Measurements from ENCODE around the gene ZNF513. TPM values are rescaled to one million over a fixed set of nuclear protein-coding genes. Genes with fewer than 3 reads are reported as not detected.

ZNF513 gene
- total and polyA plus RNA-seq, 8 donors = 12.8 to 18.8 (median 16.4) TPM

GRCh38 chr2:27376866-27377617 is 3.5 kb downstream of the ZNF513 start:
- no peak for TF ChIP-seq CTCF (IDR thresholded peaks at IDR 0.05)
- Histone ChIP-seq H3K4me1 (peaks cover 16 to 39% of the 10 kb centered on the region in 2 donors), H3K9me3 (no peaks in the 10 kb centered on the region), H3K27ac (no peak overlapping the region), H3K36me3 (peaks cover 0 to 74% of the 10 kb centered on the region in 2 donors), H3K27me3 (no peaks in the 10 kb centered on the region), H3K4me3 (no peak overlapping the region)
- ATAC-seq (no peak), DNase-seq (no peak)
- intact Hi-C loops (cut with DNase I) = no loop called here

DNA sequence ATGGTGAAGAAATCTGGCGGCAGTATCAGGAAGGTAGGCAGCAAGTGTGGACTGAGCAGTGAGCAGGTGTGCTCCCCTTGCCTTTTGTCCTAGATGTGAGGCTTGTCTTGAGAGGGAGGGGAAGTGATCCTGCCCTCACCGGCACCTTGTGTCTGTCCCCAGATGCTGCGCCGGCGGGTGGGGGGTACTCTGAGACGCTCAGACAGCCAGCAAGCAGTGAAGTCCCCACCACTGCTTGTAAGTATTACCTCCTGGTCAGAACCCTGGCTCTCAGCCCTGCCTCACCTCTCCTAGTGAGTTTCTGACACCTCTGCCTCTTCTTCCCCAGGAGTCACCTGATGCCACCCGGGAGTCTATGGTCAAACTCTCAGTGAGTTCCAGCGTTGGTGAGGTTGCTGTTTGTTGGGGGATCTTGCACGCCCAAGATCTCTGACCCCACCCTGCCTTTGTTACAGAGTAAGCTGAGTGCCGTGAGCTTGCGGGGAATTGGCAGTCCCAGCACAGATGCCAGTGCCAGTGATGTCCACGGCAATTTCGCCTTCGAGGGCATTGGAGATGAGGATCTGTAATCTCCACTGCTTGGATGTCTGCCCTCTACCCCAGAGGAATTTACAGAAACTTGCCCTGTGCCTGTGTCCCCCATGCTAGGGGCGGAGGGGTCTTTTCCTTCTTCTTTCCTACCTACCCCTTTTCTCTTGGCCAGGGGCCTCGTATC is 4.2 kb downstream of the ZNF513 start:
- no peak for ATAC-seq
- Histone ChIP-seq H3K27ac (no peak overlapping the region), H3K4me3 (no peak overlapping the region), H3K4me1 (peaks cover 24 to 44% of the 10 kb centered on the region in 2 donors), H3K27me3 (no peaks in the 10 kb centered on the region), H3K9me3 (no peaks in the 10 kb centered on the region), H3K36me3 (peaks cover 0 to 67% of the 10 kb centered on the region in 2 donors)
- DNase-seq = no peak
- no peak for TF ChIP-seq CTCF (IDR thresholded peaks at IDR 0.05)
- intact Hi-C loops (cut with DNase I) = no loop called here

GRCh38 chr2:27375513-27376099 is 4.9 kb downstream of the ZNF513 start:
- Histone ChIP-seq H3K4me3 (no peak overlapping the region), H3K9me3 (no peaks in the 10 kb centered on the region), H3K4me1 (peaks cover 25 to 43% of the 10 kb centered on the region in 2 donors), H3K36me3 (peaks cover 0 to 65% of the 10 kb centered on the region in 2 donors), H3K27ac (no peak overlapping the region), H3K27me3 (no peaks in the 10 kb centered on the region)
- ATAC-seq = no peak
- intact Hi-C loops (cut with DNase I) = no loop called here
- DNase-seq = peak in 1 of 4 donors; percentile 61
- TF ChIP-seq CTCF (IDR thresholded peaks at IDR 0.05) = no peak

- no peak overlapping the region for H3K27ac ChIP-seq
- intact Hi-C loops (cut with DNase I) = no loop called here
- H3K4me1 ChIP-seq = peaks cover 28 to 40% of the 10 kb centered on the region in 2 donors
These were observed 7.0 kb downstream of the ZNF513 start for GRCh38 chr2:27373567-27373966.

More at GRCh38 chr2:27373567-27373966, 7.0 kb downstream of the ZNF513 start:
- Histone ChIP-seq H3K9me3 (no peaks in the 10 kb centered on the region), H3K27me3 (no peaks in the 10 kb centered on the region), H3K4me3 (no peak overlapping the region), H3K36me3 (peaks cover 0 to 65% of the 10 kb centered on the region in 2 donors)
- DNase-seq (no peak), ATAC-seq (no peak)
- no peak for TF ChIP-seq CTCF (IDR thresholded peaks at IDR 0.05)

Data from left lung (tissue), 10 donors.